Endothelial cell (in vitro differentiated cells): ENCODE results near the gene METRNL. TPM values are rescaled to one million over a fixed set of nuclear protein-coding genes. Genes with fewer than 3 reads are reported as not detected.

Experiments used
- DNase-seq: peaks from one replicate; pipeline ENCODE4 v3.0.0; 2021; ENCODE audit warnings: low spot score
- H3K27ac Mint-ChIP-seq: one replicate; pipeline ENCODE4 v1.8.0; 2021; ENCODE audit warnings: mixed read lengths, inconsistent platforms; ENCODE audit not compliant: unreplicated experiment
- H3K27me3 Mint-ChIP-seq: one replicate; pipeline ENCODE4 v1.8.0; 2021; ENCODE audit warnings: mild to moderate bottlenecking, moderate library complexity, mixed read lengths, inconsistent platforms; ENCODE audit not compliant: unreplicated experiment
- H3K36me3 Mint-ChIP-seq: one replicate; pipeline ENCODE4 v1.8.0; 2021; ENCODE audit warnings: mild to moderate bottlenecking, low read depth, mixed read lengths, inconsistent platforms; ENCODE audit not compliant: unreplicated experiment
- H3K4me1 Mint-ChIP-seq: one replicate; pipeline ENCODE4 v1.8.0; 2021; ENCODE audit warnings: mild to moderate bottlenecking, mixed read lengths, inconsistent platforms; ENCODE audit not compliant: unreplicated experiment
- H3K4me3 Mint-ChIP-seq: one replicate; pipeline ENCODE4 v1.8.0; 2021; ENCODE audit warnings: mild to moderate bottlenecking, mixed read lengths, inconsistent platforms; ENCODE audit not compliant: unreplicated experiment
- H3K9me3 Mint-ChIP-seq: one replicate; pipeline ENCODE4 v1.8.0; 2021; ENCODE audit warnings: mixed read lengths, inconsistent platforms; ENCODE audit not compliant: unreplicated experiment
- CTCF ChIP-seq: fragments of 200-600 bp; sonication (generic); IDR thresholded peaks from one replicate; pipeline ENCODE4 v1.5.0; 2021; ENCODE audit warnings: antibody characterized with exemption; ENCODE audit not compliant: unreplicated experiment
- total RNA-seq: library from RNA; stranded (reverse); fragmentation: NEBNext Ultra II Directional; extraction: Animal tissue kit (Norgen Biotek cat#: 25700); gene quantifications from one replicate; pipeline ENCODE4 v1.2.1, GENCODE V29; 2021; ENCODE audit not compliant: unreplicated experiment

METRNL gene
- total RNA-seq, 1 donor from 2014 or later, result 5.3 TPM

GRCh38 chr17:83087788-83088360, 8.5 kb downstream of the METRNL start:
- H3K27me3 Mint-ChIP-seq, result peaks cover 7% of the 10 kb centered on the region
- no peaks in the 10 kb centered on the region for H3K36me3 Mint-ChIP-seq
- H3K9me3 Mint-ChIP-seq, result no peaks in the 10 kb centered on the region
- no peak for TF ChIP-seq CTCF
- no peaks in the 10 kb centered on the region for H3K4me1 Mint-ChIP-seq
- H3K4me3 Mint-ChIP-seq, result no peak overlapping the region
- DNase-seq, result no peak
- H3K27ac Mint-ChIP-seq, result no peak overlapping the region

- no peak for DNase-seq
- H3K36me3 Mint-ChIP-seq, result no peaks in the 10 kb centered on the region
- no peaks in the 10 kb centered on the region for H3K4me1 Mint-ChIP-seq
- H3K27me3 Mint-ChIP-seq, result peaks cover 6% of the 10 kb centered on the region
- H3K9me3 Mint-ChIP-seq, result no peaks in the 10 kb centered on the region
- no peak overlapping the region for H3K4me3 Mint-ChIP-seq
- no peak overlapping the region for H3K27ac Mint-ChIP-seq
- no peak for TF ChIP-seq CTCF
Measured at GRCh38 chr17:83088451-83088850, 9.0 kb downstream of the METRNL start.

GRCh38 chr17:83088909-83089308, 9.5 kb downstream of the METRNL start:
- TF ChIP-seq CTCF, result no peak
- no peaks in the 10 kb centered on the region for H3K4me1 Mint-ChIP-seq
- H3K36me3 Mint-ChIP-seq, result no peaks in the 10 kb centered on the region
- DNase-seq, result no peak
- H3K27me3 Mint-ChIP-seq, result peaks cover 6% of the 10 kb centered on the region
- H3K27ac Mint-ChIP-seq, result no peak overlapping the region
- no peak overlapping the region for H3K4me3 Mint-ChIP-seq
- H3K9me3 Mint-ChIP-seq, result no peaks in the 10 kb centered on the region

- H3K4me3 Mint-ChIP-seq, result no peak overlapping the region
- no peak for TF ChIP-seq CTCF
- H3K4me1 Mint-ChIP-seq, result no peaks in the 10 kb centered on the region
- H3K36me3 Mint-ChIP-seq, result no peaks in the 10 kb centered on the region
- no peaks in the 10 kb centered on the region for H3K9me3 Mint-ChIP-seq
- DNase-seq, result no peak
- peaks cover 6% of the 10 kb centered on the region for H3K27me3 Mint-ChIP-seq
- no peak overlapping the region for H3K27ac Mint-ChIP-seq
Measured at GRCh38 chr17:83089328-83090132, 10.1 kb downstream of the METRNL start.
